Measurements from ENCODE around the gene ATP4B.

- no peak for TF ChIP-seq ATF3 (IDR thresholded peaks at IDR 0.05; ENCODE audit: insufficient read depth, low read depth, low read length)
- TF ChIP-seq EZH2 (IDR thresholded peaks at IDR 0.05; ENCODE audit: low read depth, low read length, severe bottlenecking) = no peak
- no peak for TF ChIP-seq POLR2AphosphoS5 (IDR thresholded peaks at IDR 0.05; ENCODE audit: low read depth, low read length)
- TF ChIP-seq CTCF (IDR thresholded peaks at IDR 0.05; ENCODE audit: control extremely low read depth in 1 of 3, insufficient read depth in 1 of 3, low read depth in 1 of 3, low read length in 3 of 3) = no peak
- TF ChIP-seq JUN (IDR thresholded peaks at IDR 0.05; ENCODE audit: low read depth, low read length) = no peak
- no peak for TF ChIP-seq MAX (IDR thresholded peaks at IDR 0.05)
- no peak for TF ChIP-seq E2F6 (IDR thresholded peaks at IDR 0.05)
- TF ChIP-seq CEBPB (IDR thresholded peaks at IDR 0.05; ENCODE audit: low read depth, low read length) = no peak
- no peak for TF ChIP-seq YY1 (IDR thresholded peaks at IDR 0.05; ENCODE audit: low read depth, low read length)
- no peak for TF ChIP-seq POLR2A (IDR thresholded peaks at IDR 0.05; ENCODE audit: control extremely low read depth in 1 of 2, low read depth in 2 of 2, low read length in 2 of 2)
- no peak for TF ChIP-seq CBX5 (IDR thresholded peaks at IDR 0.05; ENCODE audit: low read depth, low read length)
- TF ChIP-seq MAFK (IDR thresholded peaks at IDR 0.05; ENCODE audit: low read depth, low read length) = no peak
- no peak for TF ChIP-seq EP300 (IDR thresholded peaks at IDR 0.05; ENCODE audit: borderline replicate concordance in 1 of 2, low read depth in 2 of 2, low read length in 2 of 2)
- TF ChIP-seq BRCA1 (IDR thresholded peaks at IDR 0.05; ENCODE audit: low read depth, low read length) = no peak
Measured at GRCh38 chr13:113648216-113648610, 9.8 kb downstream of the ATP4B start.

Data from H1 (cell line).